Kidney tubule cell (primary cell): ENCODE results near the gene ANXA6.
"Not testable (repeated sequence)": the region's sequence is repeated elsewhere in the genome, so short reads cannot be mapped to it uniquely, and the experiment has no call there.

ENCODE experiments used
- DNase-seq: peaks from one replicate; pipeline ENCODE4 v3.0.0-alpha.2; 2018; ENCODE audit warnings: low spot score

The ANXA6 gene

GRCh38 chr5:151181818-151182523 is 24.4 kb upstream of the ANXA6 start:
- DNase-seq: no peak

GRCh38 chr5:151180291-151180690 is 22.7 kb upstream of the ANXA6 start:
- no peak for DNase-seq

- no peak for DNase-seq
Measured at GRCh38 chr5:151179489-151179840, 21.9 kb upstream of the ANXA6 start.

GRCh38 chr5:151178777-151179488 is 21.4 kb upstream of the ANXA6 start:
- no peak for DNase-seq

- DNase-seq: no peak
Measured at GRCh38 chr5:151178372-151178771, 20.8 kb upstream of the ANXA6 start.

- not testable (repeated sequence) for DNase-seq
Measured at GRCh38 chr5:151176268-151176667, 18.7 kb upstream of the ANXA6 start.

- no peak for DNase-seq
Measured at GRCh38 chr5:151174612-151175101, 17.1 kb upstream of the ANXA6 start.

GRCh38 chr5:151173711-151174611 is 16.4 kb upstream of the ANXA6 start:
- no peak for DNase-seq

GRCh38 chr5:151171529-151171928 is 13.9 kb upstream of the ANXA6 start:
- no peak for DNase-seq

- DNase-seq: no peak
Measured at GRCh38 chr5:151168602-151169344, 11.2 kb upstream of the ANXA6 start.

GRCh38 chr5:151167022-151167421 is 9.4 kb upstream of the ANXA6 start:
- no peak for DNase-seq

- DNase-seq: peak; percentile 77
Measured at GRCh38 chr5:151164687-151165392, 7.3 kb upstream of the ANXA6 start.

GRCh38 chr5:151162776-151163175 is 5.2 kb upstream of the ANXA6 start:
- no peak for DNase-seq

GRCh38 chr5:151159649-151160373 is 2.2 kb upstream of the ANXA6 start:
- no peak for DNase-seq

- DNase-seq: peak; percentile 10
Measured at GRCh38 chr5:151158287-151158661, 695 bp upstream of the ANXA6 start.

- no peak for DNase-seq
Measured at GRCh38 chr5:151156507-151157420, 815 bp downstream of the ANXA6 start.

- peak; percentile 39 for DNase-seq
Measured at GRCh38 chr5:151155775-151156506, 1.6 kb downstream of the ANXA6 start.

GRCh38 chr5:151154931-151155774 is 2.4 kb downstream of the ANXA6 start:
- no peak for DNase-seq
